ENCODE data around the gene HS6ST3. TPM values are rescaled to one million over a fixed set of nuclear protein-coding genes. Genes with fewer than 3 reads are reported as not detected.

HS6ST3 gene
- total RNA-seq, 4 donors from 2014 or later = 0.97 to 2.2 (median 2.0) TPM

GRCh38 chr13:96546463-96546862 lies 456.6 kb downstream of the HS6ST3 start:
- H3K9me3 ChIP-seq = no peaks in the 10 kb centered on the region
- DNase-seq (no peak), ATAC-seq (no peak)
- TF ChIP-seq POLR2A (IDR thresholded peaks at IDR 0.05) = no peak
- TF ChIP-seq CTCF (IDR thresholded peaks at IDR 0.05 in 4 of 5, conservative IDR thresholded peaks at IDR 0.05 in 1 of 5) = no peak
- in situ Hi-C loops (cut with MboI; ENCODE audit: low sequenced_read_pairs in 4 of 4) (no loop called here), intact Hi-C loops (cut with DNase I; ENCODE audit: low total_unique reads) (no loop called here)
- no peaks in the 10 kb centered on the region for H3K4me1 ChIP-seq
- no peak overlapping the region for H3K4me3 ChIP-seq
- H3K36me3 ChIP-seq = no peaks in the 10 kb centered on the region
- H3K27me3 ChIP-seq = no peaks in the 10 kb centered on the region
- H3K27ac ChIP-seq = no peak overlapping the region

- no peak overlapping the region for H3K4me3 ChIP-seq
- no peak for TF ChIP-seq CTCF (IDR thresholded peaks at IDR 0.05 in 4 of 5, conservative IDR thresholded peaks at IDR 0.05 in 1 of 5)
- no peak for TF ChIP-seq POLR2A (IDR thresholded peaks at IDR 0.05)
- DNase-seq (no peak), ATAC-seq (no peak)
- no peaks in the 10 kb centered on the region for H3K4me1 ChIP-seq
- in situ Hi-C loops (cut with MboI; ENCODE audit: low sequenced_read_pairs in 4 of 4) = no loop called here
- H3K27me3 ChIP-seq = no peaks in the 10 kb centered on the region
- intact Hi-C loops (cut with DNase I; ENCODE audit: low total_unique reads) = no loop called here
- no peaks in the 10 kb centered on the region for H3K9me3 ChIP-seq
- H3K36me3 ChIP-seq = no peaks in the 10 kb centered on the region
- no peak overlapping the region for H3K27ac ChIP-seq
Measured at GRCh38 chr13:96551546-96551945, 461.6 kb downstream of the HS6ST3 start.

GRCh38 chr13:96552559-96552958 lies 462.7 kb downstream of the HS6ST3 start:
- no peaks in the 10 kb centered on the region for H3K27me3 ChIP-seq
- no peak overlapping the region for H3K4me3 ChIP-seq
- intact Hi-C loops (cut with DNase I; ENCODE audit: low total_unique reads) = no loop called here
- H3K27ac ChIP-seq = no peak overlapping the region
- no peaks in the 10 kb centered on the region for H3K36me3 ChIP-seq
- in situ Hi-C loops (cut with MboI; ENCODE audit: low sequenced_read_pairs in 4 of 4) = no loop called here
- TF ChIP-seq POLR2A (IDR thresholded peaks at IDR 0.05) (no peak), CTCF (IDR thresholded peaks at IDR 0.05 in 4 of 5, conservative IDR thresholded peaks at IDR 0.05 in 1 of 5) (no peak)
- H3K9me3 ChIP-seq = no peaks in the 10 kb centered on the region
- ATAC-seq (no peak), DNase-seq (no peak)
- H3K4me1 ChIP-seq = no peaks in the 10 kb centered on the region

- in situ Hi-C loops (cut with MboI; ENCODE audit: low sequenced_read_pairs in 4 of 4) = no loop called here
- H3K4me3 ChIP-seq = no peak overlapping the region
- ATAC-seq = no peak
- no peak for DNase-seq
- H3K27ac ChIP-seq = no peak overlapping the region
- intact Hi-C loops (cut with DNase I; ENCODE audit: low total_unique reads) = no loop called here
- no peaks in the 10 kb centered on the region for H3K36me3 ChIP-seq
- TF ChIP-seq CTCF (IDR thresholded peaks at IDR 0.05 in 4 of 5, conservative IDR thresholded peaks at IDR 0.05 in 1 of 5) (no peak), POLR2A (IDR thresholded peaks at IDR 0.05) (no peak)
- no peaks in the 10 kb centered on the region for H3K27me3 ChIP-seq
- H3K4me1 ChIP-seq = no peaks in the 10 kb centered on the region
- H3K9me3 ChIP-seq = no peaks in the 10 kb centered on the region
Measured at GRCh38 chr13:96553796-96554195, 463.9 kb downstream of the HS6ST3 start.

- in situ Hi-C loops (cut with MboI; ENCODE audit: low sequenced_read_pairs in 4 of 4) (no loop called here), intact Hi-C loops (cut with DNase I; ENCODE audit: low total_unique reads) (no loop called here)
- H3K27me3 ChIP-seq = no peaks in the 10 kb centered on the region
- ATAC-seq (no peak), DNase-seq (no peak)
- H3K4me1 ChIP-seq = no peaks in the 10 kb centered on the region
- H3K9me3 ChIP-seq = no peaks in the 10 kb centered on the region
- TF ChIP-seq CTCF (IDR thresholded peaks at IDR 0.05 in 4 of 5, conservative IDR thresholded peaks at IDR 0.05 in 1 of 5) = no peak
- TF ChIP-seq POLR2A (IDR thresholded peaks at IDR 0.05) = no peak
- no peak overlapping the region for H3K27ac ChIP-seq
- H3K4me3 ChIP-seq = no peak overlapping the region
- H3K36me3 ChIP-seq = no peaks in the 10 kb centered on the region
Measured at GRCh38 chr13:96573563-96573962, 483.7 kb downstream of the HS6ST3 start.
